Measurements from ENCODE around the gene VIL1.

VIL1 gene

GRCh38 chr2:218383892-218384519 lies 34.9 kb upstream of the VIL1 start:
- no peak for DNase-seq (ENCODE audit: low read depth in 1 of 2, low spot score in 1 of 2)
- H3K4me3 ChIP-seq (replicated peaks; ENCODE audit: insufficient read depth, low read length), result 0 out of 2 replicates have a peak overlapping the region, but pooled peaks have one; percentile 1
- H3K27me3 ChIP-seq (ENCODE audit: insufficient read depth, poor library complexity, severe bottlenecking), result no peaks in the 10 kb centered on the region
- TF ChIP-seq GABPA (IDR thresholded peaks at IDR 0.05; ENCODE audit: low read depth) (no peak), SPI1 (IDR thresholded peaks at IDR 0.05; ENCODE audit: borderline replicate concordance, low read depth) (no peak), POLR2AphosphoS5 (IDR thresholded peaks at IDR 0.05; ENCODE audit: low read depth) (no peak), REST (IDR thresholded peaks at IDR 0.05; ENCODE audit: insufficient replicate concordance, low read depth) (no peak), CTCF (IDR thresholded peaks at IDR 0.05; ENCODE audit: insufficient read depth, low read length) (no peak)
- H3K27ac ChIP-seq (replicated peaks), result no peak overlapping the region

GRCh38 chr2:218384975-218385374 lies 33.9 kb upstream of the VIL1 start:
- Histone ChIP-seq H3K27me3 (ENCODE audit: insufficient read depth, poor library complexity, severe bottlenecking) (no peaks in the 10 kb centered on the region), H3K4me3 (replicated peaks; ENCODE audit: insufficient read depth, low read length) (no peak overlapping the region), H3K27ac (replicated peaks) (no peak overlapping the region)
- TF ChIP-seq SPI1 (IDR thresholded peaks at IDR 0.05; ENCODE audit: borderline replicate concordance, low read depth) (no peak), GABPA (IDR thresholded peaks at IDR 0.05; ENCODE audit: low read depth) (no peak)
- no peak for DNase-seq (ENCODE audit: low read depth in 1 of 2, low spot score in 1 of 2)

- H3K4me3 ChIP-seq (replicated peaks; ENCODE audit: insufficient read depth, low read length), result no peak overlapping the region
- no peaks in the 10 kb centered on the region for H3K27me3 ChIP-seq (ENCODE audit: insufficient read depth, poor library complexity, severe bottlenecking)
- H3K27ac ChIP-seq (replicated peaks), result no peak overlapping the region
- TF ChIP-seq CTCF (IDR thresholded peaks at IDR 0.05; ENCODE audit: insufficient read depth, low read length), result no peak
- no peak for DNase-seq (ENCODE audit: low read depth in 1 of 2, low spot score in 1 of 2)
These were observed 32.2 kb upstream of the VIL1 start for GRCh38 chr2:218386505-218387368.

- Histone ChIP-seq H3K27me3 (ENCODE audit: insufficient read depth, poor library complexity, severe bottlenecking) (no peaks in the 10 kb centered on the region), H3K4me3 (replicated peaks; ENCODE audit: insufficient read depth, low read length) (no peak overlapping the region), H3K27ac (replicated peaks) (no peak overlapping the region)
- no peak for TF ChIP-seq REST (IDR thresholded peaks at IDR 0.05; ENCODE audit: insufficient replicate concordance, low read depth)
- TF ChIP-seq CTCF (IDR thresholded peaks at IDR 0.05; ENCODE audit: insufficient read depth, low read length), result no peak
- TF ChIP-seq GABPA (IDR thresholded peaks at IDR 0.05; ENCODE audit: low read depth), result no peak
- no peak for TF ChIP-seq POLR2AphosphoS5 (IDR thresholded peaks at IDR 0.05; ENCODE audit: low read depth)
- no peak for TF ChIP-seq SPI1 (IDR thresholded peaks at IDR 0.05; ENCODE audit: borderline replicate concordance, low read depth)
- DNase-seq (ENCODE audit: low read depth in 1 of 2, low spot score in 1 of 2), result no peak
These were observed 31.3 kb upstream of the VIL1 start for GRCh38 chr2:218387369-218388194.

Data from HL-60 (cell line).